IMR-90 (cell line): ENCODE results near the gene ATPAF2. TPM values are rescaled to one million over a fixed set of nuclear protein-coding genes. Genes with fewer than 3 reads are reported as not detected.

Experiments
- ATAC-seq: fragments of 200-7000 bp; cut with Tn5 transposase; 2 replicates; pipeline ENCODE4 v1.9.1; 2020; ENCODE audit warnings: low read depth, mild to moderate bottlenecking, moderate library complexity
- BruUV-seq: library from RNA; stranded (reverse); fragments of 400-500 nt; replicated peaks from 2 replicates; lab custom pipeline; 2021; lab: Mats Ljungman, UMichigan
- CTCF ChIA-PET: fragments of 300-600 bp; formaldehyde crosslinking; extraction: SDS; loops from one replicate; lab custom pipeline; 2021; ENCODE audit warnings: antibody characterized with exemption; lab: Yijun Ruan, JAX
- POLR2A ChIA-PET: fragments of 300-600 bp; sonication (Branson Sonifier 250); formaldehyde crosslinking; loops from one replicate; lab custom pipeline; 2022; ENCODE audit warnings: antibody characterized with exemption; ENCODE audit not compliant: unreplicated experiment; lab: Charles Lee
- DNase-seq: peaks from one replicate; pipeline ENCODE4 v3.0.0; 2013
- H2AFZ ChIP-seq: replicated peaks from 2 replicates; pipeline ENCODE3; 2013; ENCODE audit warnings: low read length, mild to moderate bottlenecking; ENCODE audit not compliant: poor library complexity
- H2AK5ac ChIP-seq: 2 replicates; pipeline ENCODE4 v1.6.1; 2013; ENCODE audit warnings: low read depth, low read length, inconsistent platforms
- H2AK9ac ChIP-seq: replicated peaks from 2 replicates; pipeline ENCODE3; 2013; ENCODE audit warnings: mild to moderate bottlenecking, low read depth, low read length, moderate library complexity; ENCODE audit not compliant: poor library complexity
- H2BK120ac ChIP-seq: 2 replicates; pipeline ENCODE4 v1.6.1; 2013; ENCODE audit warnings: low read depth, low read length, inconsistent platforms
- H2BK15ac ChIP-seq: 3 replicates; pipeline ENCODE4 v1.6.1; 2013; ENCODE audit warnings: low read depth, low read length, inconsistent platforms
- H2BK20ac ChIP-seq: 2 replicates; pipeline ENCODE4 v1.6.1; 2013; ENCODE audit warnings: low read depth, mild to moderate bottlenecking, inconsistent platforms, low read length, moderate library complexity
- H2BK5ac ChIP-seq: 2 replicates; pipeline ENCODE4 v1.6.1; 2013; ENCODE audit warnings: mild to moderate bottlenecking, low read depth, low read length, inconsistent platforms; ENCODE audit not compliant: poor library complexity, severe bottlenecking
- H3K14ac ChIP-seq: replicated peaks from 2 replicates; pipeline ENCODE4 v1.6.1; 2013; ENCODE audit warnings: low read depth, low read length, inconsistent platforms
- H3K18ac ChIP-seq: 2 replicates; pipeline ENCODE4 v1.6.1; 2013; ENCODE audit warnings: low read depth, low read length, control low read depth
- H3K23ac ChIP-seq: 2 replicates; pipeline ENCODE4 v1.6.1; 2013; ENCODE audit warnings: low read depth, low read length, inconsistent platforms
- H3K27ac ChIP-seq: 2 replicates; pipeline ENCODE4 v1.5.1; 2013; ENCODE audit warnings: mild to moderate bottlenecking, control low read depth, low read length; ENCODE audit not compliant: insufficient read depth
- H3K27me3 ChIP-seq: 2 replicates; pipeline ENCODE4 v1.6.1; 2013; ENCODE audit warnings: low read length; ENCODE audit not compliant: control insufficient read depth, insufficient read depth
- H3K36me3 ChIP-seq: 2 replicates; pipeline ENCODE4 v1.6.1; 2013; ENCODE audit warnings: low read length, mixed read lengths; ENCODE audit not compliant: control insufficient read depth, insufficient read depth
- H3K4ac ChIP-seq: 2 replicates; pipeline ENCODE4 v1.6.1; 2013; ENCODE audit warnings: low read depth, low read length, inconsistent platforms
- H3K4me1 ChIP-seq: 2 replicates; pipeline ENCODE4 v1.6.1; 2013; ENCODE audit warnings: low read length, mixed read lengths; ENCODE audit not compliant: control insufficient read depth, insufficient read depth
- H3K4me2 ChIP-seq: 2 replicates; pipeline ENCODE4 v1.6.1; 2013; ENCODE audit warnings: low read depth, mild to moderate bottlenecking, control low read depth, low read length, moderate library complexity
- H3K4me3 ChIP-seq: 2 replicates; pipeline ENCODE4 v1.5.1; 2013; ENCODE audit warnings: low read depth, mild to moderate bottlenecking, control low read depth, low read length, moderate library complexity; ENCODE audit not compliant: insufficient read depth
- H3K56ac ChIP-seq: 2 replicates; pipeline ENCODE4 v1.6.1; 2013; ENCODE audit warnings: low read length, inconsistent platforms; ENCODE audit not compliant: insufficient read depth; ENCODE audit errors: extremely low read depth
- H3K79me1 ChIP-seq, 2 experiments: 2 replicates each; pipeline ENCODE4 v1.6.1; 2013; ENCODE audit warnings: low read length in 2 of 2, inconsistent platforms in 1 of 2, low read depth in 1 of 2
- H3K9ac ChIP-seq: 2 replicates; pipeline ENCODE4 v1.6.1; 2013; ENCODE audit warnings: low read depth, low read length, control low read depth
- H3K9me1 ChIP-seq: 2 replicates; pipeline ENCODE4 v1.6.1; 2013; ENCODE audit warnings: low read length, inconsistent platforms; ENCODE audit not compliant: insufficient read depth
- H3K9me3 ChIP-seq: 2 replicates; pipeline ENCODE4 v1.6.1; 2013; ENCODE audit warnings: low read length; ENCODE audit not compliant: control insufficient read depth, insufficient read depth
- H4K20me1 ChIP-seq: 2 replicates; pipeline ENCODE4 v1.6.1; 2013; ENCODE audit warnings: low read length, inconsistent platforms; ENCODE audit not compliant: insufficient read depth
- H4K5ac ChIP-seq: 2 replicates; pipeline ENCODE4 v1.6.1; 2013; ENCODE audit warnings: mild to moderate bottlenecking, low read depth, low read length, control low read depth
- H4K8ac ChIP-seq, 2 experiments: 2 replicates each; pipeline ENCODE4 v1.6.1; 2013; ENCODE audit warnings: low read depth in 2 of 2, low read length in 2 of 2, control low read depth in 1 of 2, inconsistent platforms in 1 of 2
- H4K91ac ChIP-seq: 2 replicates; pipeline ENCODE4 v1.6.1; 2013; ENCODE audit warnings: low read depth, low read length, inconsistent platforms; ENCODE audit not compliant: insufficient read depth
- BHLHE40 ChIP-seq: fragments of 150-350 bp; IDR thresholded peaks from 2 replicates; pipeline ENCODE4 v1.6.1; 2016; ENCODE audit warnings: mild to moderate bottlenecking, low read depth, low read length
- CEBPB ChIP-seq: IDR thresholded peaks from 2 replicates; pipeline ENCODE4 v1.6.1; 2012; ENCODE audit warnings: low read depth, low read length, improper control_type of control experiment
- CHD1 ChIP-seq: IDR thresholded peaks from 2 replicates; pipeline ENCODE4 v1.6.1; 2012; ENCODE audit warnings: low read depth, low read length, improper control_type of control experiment
- CTCF ChIP-seq: conservative IDR thresholded peaks from 2 replicates; pipeline ENCODE4 v1.5.1; 2012; ENCODE audit warnings: mild to moderate bottlenecking, low read depth, low read length, improper control_type of control experiment
- ELK1 ChIP-seq: fragments of 150-350 bp; IDR thresholded peaks from 2 replicates; pipeline ENCODE4 v1.6.1; 2016; ENCODE audit warnings: low read depth, mild to moderate bottlenecking, low read length, moderate library complexity, borderline replicate concordance
- FOS ChIP-seq: fragments of 150-350 bp; IDR thresholded peaks from 2 replicates; pipeline ENCODE4 v1.6.1; 2016; ENCODE audit warnings: low read depth, low read length
- MAFK ChIP-seq: IDR thresholded peaks from 2 replicates; pipeline ENCODE4 v1.6.1; 2012; ENCODE audit warnings: low read depth, low read length, improper control_type of control experiment
- MAZ ChIP-seq: IDR thresholded peaks from 2 replicates; pipeline ENCODE4 v1.6.1; 2012; ENCODE audit warnings: low read depth, mild to moderate bottlenecking, low read length, improper control_type of control experiment, moderate library complexity, borderline replicate concordance
- MXI1 ChIP-seq: IDR thresholded peaks from 2 replicates; pipeline ENCODE4 v1.6.1; 2012; ENCODE audit warnings: low read depth, mild to moderate bottlenecking, low read length, moderate library complexity, borderline replicate concordance
- NFE2L2 ChIP-seq: fragments of 150-350 bp; IDR thresholded peaks from 2 replicates; pipeline ENCODE4 v1.6.1; 2016; ENCODE audit warnings: low read depth, mild to moderate bottlenecking, low read length
- POLR2A ChIP-seq: IDR thresholded peaks from 2 replicates; pipeline ENCODE4 v1.6.1; 2012; ENCODE audit warnings: mild to moderate bottlenecking, low read depth, low read length
- RAD21 ChIP-seq: IDR thresholded peaks from 2 replicates; pipeline ENCODE4 v1.6.1; 2012; ENCODE audit warnings: low read length, improper control_type of control experiment
- RCOR1 ChIP-seq: IDR thresholded peaks from 2 replicates; pipeline ENCODE4 v1.6.1; 2012; ENCODE audit warnings: mild to moderate bottlenecking, low read length, improper control_type of control experiment; ENCODE audit not compliant: insufficient replicate concordance
- RFX5 ChIP-seq: IDR thresholded peaks from 2 replicates; pipeline ENCODE4 v1.8.0; 2012; ENCODE audit warnings: low read depth, mild to moderate bottlenecking, low read length, moderate library complexity
- SMC3 ChIP-seq: fragments of 150-350 bp; IDR thresholded peaks from 2 replicates; pipeline ENCODE4 v1.6.1; 2016; ENCODE audit warnings: low read depth, mild to moderate bottlenecking, antibody characterized with exemption, low read length, moderate library complexity
- USF2 ChIP-seq: fragments of 150-350 bp; IDR thresholded peaks from 2 replicates; pipeline ENCODE4 v1.6.1; 2017; ENCODE audit warnings: mild to moderate bottlenecking, antibody characterized with exemption, low read length, low read depth
- WGBS, 2 experiments: methylation state at CpG; one replicate each; pipeline versions ENCODE4 v1.1.5 to v1.1.7; 2013; ENCODE audit warnings: missing lambda C conversion rate in 2 of 2; ENCODE audit not compliant: insufficient read length in 1 of 2; ENCODE audit errors: extremely low coverage in 2 of 2; 5-methylcytosine and 5-hydroxymethylcytosine counted together
- dilution Hi-C: fragments of 300-500 bp; cut with HindIII; formaldehyde crosslinking; loops from one replicate; pipeline ENCODE4 v1.14.3; 2018; ENCODE audit warnings: low sequenced_read_pairs; ENCODE audit not compliant: unreplicated experiment
- in situ Hi-C: fragments of 300-500 bp; cut with MboI; formaldehyde crosslinking; loops from 3 replicates; pipeline ENCODE4 v1.14.3; 2019; ENCODE audit warnings: low sequenced_read_pairs, inconsistent platforms, mixed read lengths
- intact Hi-C: fragments of 100-400 bp; cut with micrococcal nuclease; formaldehyde crosslinking; loops from 2 replicates; pipeline ENCODE4 v1.10.0; 2022
- polyA plus RNA-seq, 3 experiments: library from polyadenylated mRNA; depleted of rRNA; stranded (reverse); fragments of >200 nt; gene quantifications; 2 replicates each; pipeline ENCODE4 v1.2.3, GENCODE V29; 2012; ENCODE audit warnings: low replicate concordance in 1 of 3
- total RNA-seq: library from RNA; depleted of rRNA; stranded (reverse); fragments of >200 nt; gene quantifications from 2 replicates; pipeline ENCODE4 v1.2.3, GENCODE V29; 2012

ATPAF2 gene
- total and polyA plus RNA-seq, 2 of the 4 experiments (the other 2 are of a cell fraction): 19.5 to 27.6 TPM

GRCh38 chr17:17987901-17988300 is 51.1 kb downstream of the ATPAF2 start:
- DNase-seq (no peak), ATAC-seq (no peak)
- Histone ChIP-seq H3K27ac (no peak overlapping the region), H3K4me2 (no peak overlapping the region), H3K9ac (no peak overlapping the region), H4K8ac (no peak overlapping the region), H3K14ac (no peak overlapping the region), H4K91ac (no peak overlapping the region), H2BK5ac (no peak overlapping the region), H2BK15ac (no peak overlapping the region), H3K4me3 (no peak overlapping the region), H2AFZ (no peak overlapping the region), H2BK20ac (no peak overlapping the region), H2AK9ac (no peak overlapping the region), H3K4me1 (peaks cover 3% of the 10 kb centered on the region; the same call in 1 of the 2 replicates), H3K36me3 (no peaks in the 10 kb centered on the region), H2AK5ac (no peak overlapping the region), H2BK120ac (no peak overlapping the region), H3K56ac (no peak overlapping the region), H3K18ac (no peak overlapping the region), H3K9me1 (peaks cover 2% of the 10 kb centered on the region; the same call in 1 of the 2 replicates), H3K79me1 (no peaks in the 10 kb centered on the region), H3K9me3 (no peaks in the 10 kb centered on the region), H3K4ac (no peak overlapping the region), H3K27me3 (no peaks in the 10 kb centered on the region), H4K20me1 (no peaks in the 10 kb centered on the region), H3K23ac (no peak overlapping the region), H4K5ac (no peak overlapping the region)
- BruUV-seq: no TSS peak
- in situ Hi-C loops (no loop called here), intact Hi-C loops (no loop called here), dilution Hi-C loops (no loop called here)
- POLR2A ChIA-PET: no interaction called here
- no peak for TF ChIP-seq MAZ
- TF ChIP-seq CHD1: no peak
- TF ChIP-seq NFE2L2: no peak
- TF ChIP-seq ELK1: no peak
- TF ChIP-seq MXI1: no peak
- TF ChIP-seq USF2: no peak
- TF ChIP-seq RCOR1: no peak
- TF ChIP-seq FOS: no peak
- TF ChIP-seq CEBPB: no peak
- no peak for TF ChIP-seq MAFK
- no peak for TF ChIP-seq RFX5
- TF ChIP-seq POLR2A: no peak
- no peak for TF ChIP-seq RAD21
- TF ChIP-seq BHLHE40: no peak
- no peak for TF ChIP-seq CTCF
- no peak for TF ChIP-seq SMC3
- CTCF ChIA-PET: no interaction called here
- 64% methylated on average over 7 of the region's 14 CpGs; no CpG with 5 or more reads in 1 of the 2 experiments for WGBS, 2 experiments
